HFF-Myc (cell line): Measurements from ENCODE around the gene PRSS38.
A peak's percentile ranks its signal among the peaks of the same experiment; 100 is the strongest.

Experiments used
- DNase-seq: peaks from one replicate; pipeline ENCODE4 v3.0.0-alpha.2; 2011; ENCODE audit warnings: low read depth; ENCODE audit errors: extremely low read depth
- H3K4me3 ChIP-seq: replicated peaks from 2 replicates; pipeline ENCODE4 v1.5.1; 2011; ENCODE audit warnings: low read depth, mild to moderate bottlenecking, control low read depth, low read length
- CTCF ChIP-seq: IDR thresholded peaks from 2 replicates; pipeline ENCODE4 v1.5.1; 2012; ENCODE audit warnings: mild to moderate bottlenecking, low read depth, low read length, control low read depth; ENCODE audit errors: missing control alignments

Gene PRSS38

DNA sequence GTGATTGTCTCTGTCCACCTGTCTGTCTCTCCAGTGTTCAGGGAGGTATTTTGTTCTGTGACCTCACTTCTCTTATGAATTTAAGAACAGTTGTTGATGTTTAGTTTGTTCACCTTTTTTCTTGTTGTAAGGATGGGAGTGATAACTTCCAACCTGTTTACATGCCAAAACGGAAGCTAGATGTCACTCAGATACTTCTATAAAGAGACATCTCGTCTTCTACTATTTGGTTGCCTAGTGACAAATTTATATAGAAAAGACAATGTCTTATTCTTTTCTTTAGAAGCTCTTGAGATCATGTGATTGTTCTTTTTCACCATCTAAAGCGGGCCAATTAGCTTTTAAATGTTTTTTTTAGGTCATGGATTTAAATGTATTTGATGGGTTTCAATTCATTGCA is 33.8 kb downstream of the PRSS38 start:
- DNase-seq = no peak
- no peak overlapping the region for H3K4me3 ChIP-seq
- no peak for TF ChIP-seq CTCF

DNA sequence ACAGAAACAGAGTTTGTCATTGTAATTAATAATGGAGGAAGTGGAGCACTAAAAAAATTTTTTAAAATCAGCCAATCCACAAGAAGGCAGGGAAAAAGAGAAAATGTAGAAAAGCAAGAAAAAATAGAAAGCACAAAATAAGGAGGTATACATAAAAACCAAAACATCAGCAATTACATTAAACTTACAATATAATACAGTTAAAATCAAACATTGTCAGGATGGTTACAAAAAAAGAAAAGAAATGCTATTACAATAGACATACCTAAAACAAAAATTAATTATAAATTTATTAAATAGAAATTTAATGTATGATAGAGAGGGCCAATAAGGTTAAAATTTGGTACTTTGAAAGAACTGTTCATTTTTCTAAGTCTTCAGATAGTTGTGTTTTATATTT is 38.7 kb downstream of the PRSS38 start:
- DNase-seq = no peak
- TF ChIP-seq CTCF = no peak
- H3K4me3 ChIP-seq = no peak overlapping the region

- no peak for TF ChIP-seq CTCF
- DNase-seq = no peak
- no peak overlapping the region for H3K4me3 ChIP-seq
Observed at GRCh38 chr1:227855687-227856086, 40.2 kb downstream of the PRSS38 start.

- TF ChIP-seq CTCF = no peak
- no peak for DNase-seq
- no peak overlapping the region for H3K4me3 ChIP-seq
Observed at GRCh38 chr1:227856147-227856858, 40.8 kb downstream of the PRSS38 start.

GRCh38 chr1:227864882-227865281 is 49.4 kb downstream of the PRSS38 start:
- DNase-seq = no peak
- TF ChIP-seq CTCF = no peak
- no peak overlapping the region for H3K4me3 ChIP-seq

- DNase-seq = peak; percentile 84
- TF ChIP-seq CTCF = no peak
- no peak overlapping the region for H3K4me3 ChIP-seq
Observed at GRCh38 chr1:227869279-227869842, 53.9 kb downstream of the PRSS38 start.

DNA sequence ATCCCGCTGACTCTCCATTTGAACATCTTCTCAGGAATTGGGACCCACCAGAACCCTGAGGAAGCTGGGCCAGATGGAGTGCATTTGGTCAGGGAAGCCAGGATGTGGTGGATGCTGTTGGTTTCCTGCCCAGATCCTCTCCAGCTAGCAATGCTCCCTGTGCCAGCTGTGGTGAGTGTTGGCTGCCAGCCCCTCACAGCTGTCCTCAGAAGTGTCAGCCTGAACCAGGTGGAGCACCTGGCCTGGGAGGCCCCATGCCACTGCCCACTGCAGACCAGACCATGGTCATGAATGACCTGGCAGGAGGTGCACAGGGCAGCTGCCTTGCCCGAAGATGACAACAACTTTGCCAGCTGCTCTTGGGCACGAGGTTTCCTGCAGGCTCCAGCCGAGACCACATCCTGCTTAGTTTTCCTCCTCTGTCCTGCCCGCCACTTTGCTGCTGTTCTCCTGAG is 54.4 kb downstream of the PRSS38 start:
- TF ChIP-seq CTCF = no peak
- H3K4me3 ChIP-seq = no peak overlapping the region
- peak; percentile 97 for DNase-seq
